H1 (cell line): ENCODE results near the gene SS18L1. TPM values are rescaled to one million over a fixed set of nuclear protein-coding genes. Genes with fewer than 3 reads are reported as not detected.

Experiments used
- CTCF ChIA-PET: fragments of 300-600 bp; sonication (Branson Sonifier 250); formaldehyde crosslinking; loops from one replicate; lab custom pipeline; 2021; ENCODE audit not compliant: partially characterized antibody; lab: Charles Lee
- POLR2A ChIA-PET: fragments of 300-600 bp; sonication (Branson Sonifier 250); formaldehyde crosslinking; loops from one replicate; lab custom pipeline; 2021; ENCODE audit warnings: inconsistent platforms; ENCODE audit not compliant: partially characterized antibody; lab: Charles Lee
- DNase-seq, 2 experiments: peaks; one replicate each; pipeline versions ENCODE4 v3.0.0 to v3.0.0-alpha.2; 2010 to 2022; ENCODE audit warnings: low spot score in 2 of 2, low read depth in 1 of 2, mixed read lengths in 1 of 2
- FAIRE-seq: peaks from 2 replicates; lab custom pipeline; 2011; peaks lifted over from hg19 to GRCh38; lab: Jason Lieb, UNC
- H2AFZ ChIP-seq: 2 replicates; pipeline ENCODE4 v1.8.1; 2012; ENCODE audit warnings: low read length, inconsistent platforms
- H2AK5ac ChIP-seq: 2 replicates; pipeline ENCODE4 v1.6.1; 2013; ENCODE audit warnings: low read depth, low read length
- H2BK120ac ChIP-seq: replicated peaks from 2 replicates; pipeline ENCODE3; 2013; ENCODE audit warnings: low read depth, low read length, inconsistent platforms
- H2BK12ac ChIP-seq: 2 replicates; pipeline ENCODE4 v1.6.1; 2013; ENCODE audit warnings: low read depth, low read length
- H2BK15ac ChIP-seq: 2 replicates; pipeline ENCODE4 v1.6.1; 2013; ENCODE audit warnings: low read length
- H2BK20ac ChIP-seq: 2 replicates; pipeline ENCODE4 v1.6.1; 2013; ENCODE audit warnings: low read length
- H2BK5ac ChIP-seq: 2 replicates; pipeline ENCODE4 v1.6.1; 2013; ENCODE audit warnings: low read depth, low read length
- H3K14ac ChIP-seq: 2 replicates; pipeline ENCODE4 v1.6.1; 2013; ENCODE audit warnings: inconsistent platforms; ENCODE audit not compliant: insufficient read length
- H3K18ac ChIP-seq: 2 replicates; pipeline ENCODE4 v1.6.1; 2013; ENCODE audit warnings: low read length; ENCODE audit errors: extremely low read depth
- H3K23ac ChIP-seq: 2 replicates; pipeline ENCODE4 v1.6.1; 2013; ENCODE audit warnings: inconsistent platforms; ENCODE audit not compliant: insufficient read length
- H3K23me2 ChIP-seq: 2 replicates; pipeline ENCODE4 v1.6.1; 2013; ENCODE audit warnings: low read depth, low read length
- H3K27ac ChIP-seq: 2 replicates; pipeline ENCODE4 v1.6.1; 2011; ENCODE audit warnings: low read depth, low read length, inconsistent platforms
- H3K27me3 ChIP-seq, 4 experiments: replicated peaks in 1 of 4; 1 replicate in 1 of 4; 2 replicates in 3 of 4; pipeline versions ENCODE4 v1.6.1 to v1.8.1; 2011 to 2013; ENCODE audit warnings: low read length in 3 of 4, mild to moderate bottlenecking in 3 of 4, inconsistent platforms in 2 of 4, mixed read lengths in 2 of 4, moderate library complexity in 1 of 4; ENCODE audit not compliant: control insufficient read depth in 3 of 4, insufficient read depth in 3 of 4; ENCODE audit errors: extremely low read depth in 1 of 4
- H3K36me3 ChIP-seq, 4 experiments: 2 replicates each; pipeline versions ENCODE4 v1.6.1 to v1.8.1; 2011 to 2013; ENCODE audit warnings: mild to moderate bottlenecking in 4 of 4, low read length in 3 of 4, moderate library complexity in 2 of 4, control low read depth in 1 of 4, inconsistent platforms in 1 of 4; ENCODE audit not compliant: insufficient read depth in 4 of 4, control insufficient read depth in 2 of 4
- H3K4ac ChIP-seq: replicated peaks from 2 replicates; pipeline ENCODE3; 2013; ENCODE audit warnings: low read length, low read depth, mixed read lengths, inconsistent platforms; ENCODE audit not compliant: insufficient read length
- H3K4me1 ChIP-seq, 4 experiments: replicated peaks in 1 of 4; 1 replicate in 1 of 4; 2 replicates in 3 of 4; pipeline versions ENCODE4 v1.6.1 to v1.8.1; 2011 to 2013; ENCODE audit warnings: low read length in 3 of 4, inconsistent platforms in 2 of 4, mixed read lengths in 1 of 4; ENCODE audit not compliant: insufficient read depth in 4 of 4, control insufficient read depth in 3 of 4
- H3K4me2 ChIP-seq, 2 experiments: 2 replicates each; pipeline versions ENCODE4 v1.6.1 to v1.8.1; 2011 to 2013; ENCODE audit warnings: low read depth in 2 of 2, low read length in 2 of 2, control low read depth in 1 of 2, inconsistent platforms in 1 of 2, mild to moderate bottlenecking in 1 of 2; ENCODE audit not compliant: insufficient read depth in 1 of 2
- H3K4me3 ChIP-seq, 4 experiments: fragments of 200-600, 300-600 bp in 1 of 4; sonication (generic), shearing (Covaris generic), sonication (Bioruptor Twin) in 1 of 4; 2 replicates each; pipeline versions ENCODE4 v1.5.1 to v1.8.1; 2011 to 2016; ENCODE audit warnings: low read length in 4 of 4, low read depth in 3 of 4, control low read depth in 2 of 4, inconsistent platforms in 2 of 4, mild to moderate bottlenecking in 2 of 4, mixed read lengths in 1 of 4, moderate library complexity in 1 of 4; ENCODE audit not compliant: insufficient read depth in 2 of 4; ENCODE audit errors: extremely low read depth in 1 of 4
- H3K56ac ChIP-seq: replicated peaks from 2 replicates; pipeline ENCODE3; 2013; ENCODE audit warnings: low read depth, mild to moderate bottlenecking, mixed read lengths, low read length, inconsistent platforms; ENCODE audit not compliant: insufficient read length
- H3K79me1 ChIP-seq: 2 replicates; pipeline ENCODE4 v1.6.1; 2013; ENCODE audit warnings: low read depth, low read length, control low read depth
- H3K79me2 ChIP-seq, 2 experiments: 2 replicates each; pipeline versions ENCODE4 v1.6.1 to v1.8.1; 2012 to 2013; ENCODE audit warnings: low read length in 2 of 2, mild to moderate bottlenecking in 2 of 2, inconsistent platforms in 1 of 2; ENCODE audit not compliant: insufficient read depth in 2 of 2, control insufficient read depth in 1 of 2
- H3K9ac ChIP-seq, 4 experiments: replicated peaks in 1 of 4; 1 replicate in 1 of 4; 2 replicates in 3 of 4; pipeline versions ENCODE4 v1.6.1 to v1.8.1; 2011 to 2013; ENCODE audit warnings: low read depth in 3 of 4, low read length in 3 of 4, control low read depth in 2 of 4, mild to moderate bottlenecking in 2 of 4, moderate library complexity in 2 of 4, inconsistent platforms in 1 of 4; ENCODE audit errors: extremely low read depth in 1 of 4
- H3K9me3 ChIP-seq, 2 experiments: 2 replicates each; pipeline versions ENCODE4 v1.6.1 to v1.8.1; 2012 to 2013; ENCODE audit warnings: mild to moderate bottlenecking in 2 of 2, moderate library complexity in 2 of 2, control low read depth in 1 of 2, inconsistent platforms in 1 of 2, low read depth in 1 of 2, low read length in 1 of 2, mixed read lengths in 1 of 2; ENCODE audit not compliant: insufficient read depth in 2 of 2
- H4K20me1 ChIP-seq, 2 experiments: replicated peaks in 1 of 2; 2 replicates each; pipeline versions ENCODE3 to v1.8.1; 2011 to 2013; ENCODE audit warnings: inconsistent platforms in 2 of 2, low read length in 2 of 2, mild to moderate bottlenecking in 1 of 2; ENCODE audit not compliant: insufficient read depth in 2 of 2, control insufficient read depth in 1 of 2
- H4K5ac ChIP-seq: 2 replicates; pipeline ENCODE4 v1.6.1; 2013; ENCODE audit warnings: low read length, low read depth, mixed read lengths, inconsistent platforms; ENCODE audit not compliant: insufficient read length
- H4K8ac ChIP-seq: 2 replicates; pipeline ENCODE4 v1.8.0; 2013; ENCODE audit warnings: mild to moderate bottlenecking, moderate library complexity, low read length, inconsistent platforms; ENCODE audit not compliant: insufficient read depth; ENCODE audit errors: extremely low read depth
- H4K91ac ChIP-seq: replicated peaks from 2 replicates; pipeline ENCODE3; 2013; ENCODE audit warnings: low read length, mixed read lengths, inconsistent platforms; ENCODE audit not compliant: insufficient read length
- ATF2 ChIP-seq: IDR thresholded peaks from 2 replicates; pipeline ENCODE4 v1.6.1; 2012; ENCODE audit warnings: low read length, inconsistent platforms
- BACH1 ChIP-seq: IDR thresholded peaks from 2 replicates; pipeline ENCODE4 v1.6.1; 2012; ENCODE audit warnings: low read length, improper control_type of control experiment
- E2F6 ChIP-seq: IDR thresholded peaks from 2 replicates; pipeline ENCODE4 v1.6.1; 2012; ENCODE audit warnings: inconsistent platforms
- FOSL1 ChIP-seq: IDR thresholded peaks from 2 replicates; pipeline ENCODE4 v1.6.1; 2011; ENCODE audit warnings: mild to moderate bottlenecking, low read depth, low read length, moderate library complexity; ENCODE audit not compliant: insufficient read depth
- RNF2 ChIP-seq: fragments of 200-900, 300-1000 bp; sonication (generic); IDR thresholded peaks from 2 replicates; pipeline ENCODE4 v1.7.1; 2016; ENCODE audit warnings: borderline replicate concordance, low read depth, mild to moderate bottlenecking, antibody characterized with exemption, low read length; ENCODE audit not compliant: poor library complexity, severe bottlenecking; ENCODE audit errors: missing control alignments
- SIN3A ChIP-seq, 2 experiments: IDR thresholded peaks in 1 of 2; conservative IDR thresholded peaks in 1 of 2; 2 replicates each; pipeline ENCODE4 v1.6.1; 2011 to 2012; ENCODE audit warnings: low read length in 2 of 2, improper control_type of control experiment in 1 of 2, low read depth in 1 of 2, mild to moderate bottlenecking in 1 of 2
- SIX5 ChIP-seq: IDR thresholded peaks from 2 replicates; pipeline ENCODE4 v1.6.1; 2011; ENCODE audit warnings: mild to moderate bottlenecking, low read depth, low read length
- WGBS, 2 experiments: shearing (Covaris generic) in 1 of 2; methylation state at CpG; one replicate each; pipeline versions ENCODE4 v1.1.6 to v1.1.7; 2013 to 2015; ENCODE audit warnings: low lambda C conversion rate in 2 of 2, mixed read lengths in 2 of 2, inconsistent platforms in 1 of 2, low coverage in 1 of 2, missing lambda C conversion rate in 1 of 2; ENCODE audit not compliant: insufficient replicate concordance in 2 of 2, insufficient coverage in 1 of 2, insufficient read length in 1 of 2; ENCODE audit errors: extremely low coverage in 1 of 2, missing lambda C conversion rate in 1 of 2; 5-methylcytosine and 5-hydroxymethylcytosine counted together
- polyA plus RNA-seq, 7 experiments: library from polyadenylated mRNA; depleted of rRNA in 3 of 7; stranded (reverse) in 5 of 7; unstranded in 2 of 7; fragments of >200 nt in 5 of 7; fragments of 200-250 nt in 2 of 7; gene quantifications; 1 replicate in 5 of 7; 2 replicates in 1 of 7; 4 replicates in 1 of 7; pipeline versions ENCODE4 v1.2.1 to v1.2.3, GENCODE V29; 2011 to 2013; ENCODE audit warnings: missing spikeins in 2 of 7, mixed read lengths in 2 of 7
- total RNA-seq: library from RNA; stranded (reverse); fragmentation: NEBNext Ultra II Directional; extraction: Animal tissue kit (Norgen Biotek cat#: 25700); gene quantifications from 2 replicates; pipeline ENCODE4 v1.2.1, GENCODE V29; 2021

The SS18L1 gene
- total and polyA plus RNA-seq, 2 of the 8 experiments (the other 6 are each of a cell fraction or from before 2014, with no cell fraction given), result 28.4 to 29.7 TPM

DNA sequence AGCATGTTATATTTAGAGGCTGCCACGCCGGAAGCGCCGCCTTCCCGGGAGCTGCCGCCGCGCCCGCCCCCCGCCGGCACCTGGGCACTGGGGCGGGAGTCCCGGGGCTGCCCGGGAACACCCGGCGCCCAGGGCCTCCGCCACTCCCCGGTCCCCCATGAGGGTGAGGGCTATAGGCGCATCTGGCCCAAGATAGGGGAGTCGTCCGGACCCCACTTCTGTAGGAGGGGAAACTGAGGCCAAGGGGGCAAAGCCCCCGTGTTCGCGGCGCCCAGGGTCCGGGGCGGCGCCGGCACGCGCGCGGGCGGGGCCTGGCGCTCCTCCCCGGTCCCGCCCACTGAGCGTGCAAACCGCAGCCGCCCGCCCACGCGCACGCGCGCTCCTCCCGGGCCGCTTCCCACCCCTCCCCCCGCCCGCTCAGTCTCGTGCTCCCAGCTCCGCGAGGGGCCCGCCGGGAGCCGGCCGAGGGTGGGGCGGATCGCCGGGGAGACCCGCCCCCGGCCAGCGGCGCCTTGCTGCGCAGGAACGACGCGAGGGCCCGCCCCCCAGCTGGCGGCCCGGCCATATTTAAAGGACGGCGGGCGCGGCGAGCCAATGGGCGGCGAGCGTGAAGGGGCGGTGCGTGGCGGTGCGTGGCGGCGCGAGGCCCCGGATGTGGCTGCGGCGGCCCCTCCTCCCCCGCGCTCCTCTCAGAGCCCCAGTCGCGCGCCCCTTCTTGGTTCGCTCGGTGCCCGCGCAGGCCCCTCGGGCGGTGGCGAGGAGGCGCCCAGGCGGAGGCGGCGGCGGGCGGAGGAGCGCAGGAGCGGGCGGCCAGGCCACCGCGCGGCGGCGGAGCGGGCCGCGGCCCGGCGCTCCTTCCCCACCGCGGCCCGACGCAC lies 21.6 kb upstream of the SS18L1 start, which contains the start of gene LSM14B:
TSS of gene LSM14B (plus strand) at position 700 of the 878 bp plus-strand sequence. CDS start 192 bp downstream, outside the sequence.
- Histone ChIP-seq H2BK20ac (no peak within 1 kb of the TSS), H3K27me3 (no peaks in the 10 kb centered on the region; a peak in 1 of 7 replicates), H4K20me1 (peaks cover 20 to 25% of the 10 kb centered on the region in 2 experiments), H4K91ac (peak within 1 kb of the TSS; percentile 91), H2BK15ac (no peak within 1 kb of the TSS), H3K18ac (peak within 1 kb of the TSS; percentile 95), H3K79me2 (peaks cover 13 to 30% of the 10 kb centered on the region in 2 experiments), H3K9ac (peak within 1 kb of the TSS; percentile 75 to 84 (median 82)), H3K14ac (no peak within 1 kb of the TSS), H3K4me3 (peak within 1 kb of the TSS; percentile 65 to 98 (median 78)), H2BK12ac (no peak within 1 kb of the TSS), H2AK5ac (no peak within 1 kb of the TSS), H3K4me2 (peak within 1 kb of the TSS; percentile 81 to 86), H3K56ac (peak within 1 kb of the TSS; percentile 70), H3K27ac (peak within 1 kb of the TSS; percentile 82; the same call in 1 of the 2 replicates), H3K23me2 (peaks cover 5% of the 10 kb centered on the region; the same call in 1 of the 2 replicates), H3K4me1 (peaks cover 4 to 19% (median 7%) of the 10 kb centered on the region in 4 experiments), H3K79me1 (peaks cover 18% of the 10 kb centered on the region), H3K4ac (no peak within 1 kb of the TSS), H4K5ac (peak within 1 kb of the TSS; percentile 88), H2BK5ac (peak within 1 kb of the TSS; percentile 66; the same call in 1 of the 2 replicates), H3K36me3 (peaks cover 18 to 28% (median 21%) of the 10 kb centered on the region in 4 experiments), H3K9me3 (no peaks in the 10 kb centered on the region), H2AFZ (no peak within 1 kb of the TSS; the same call in 1 of the 2 replicates), H3K23ac (no peak within 1 kb of the TSS), H2BK120ac (no peak within 1 kb of the TSS), H4K8ac (peak within 1 kb of the TSS; percentile 83)
- FAIRE-seq, result no peak
- CTCF ChIA-PET, result interaction anchor here (0.7 to 2.5 kb wide), 3 partner anchors 54 to 114 kb away, joined by 3 to 13 read pairs (median 9); no protein-coding TSS in a partner anchor
- 0% methylated on average over 19 of the region's 124 CpGs; no CpG with 5 or more reads in 1 of the 2 experiments for WGBS, 2 experiments
- POLR2A ChIA-PET, result interaction anchor here (0.5 to 12.2 kb wide), 25 partner anchors 13 to 143 kb away, joined by 3 to 125 read pairs (median 4); partner anchors contain the start of genes PSMA7, SS18L1 and TAF4
- peak; percentile 75 to 92 for DNase-seq
- peak in 1 of 2 experiments; percentile 40; a peak in 1 of 4 replicates for TF ChIP-seq SIN3A (conservative IDR thresholded peaks at IDR 0.05 in 1 of 2, IDR thresholded peaks at IDR 0.05 in 1 of 2; ENCODE audit: low read depth in 1 of 2, low read length in 2 of 2)
- TF ChIP-seq ATF2, result no peak
- no peak for TF ChIP-seq SIX5
- no peak for TF ChIP-seq RNF2
- TF ChIP-seq FOSL1, result no peak
- TF ChIP-seq E2F6, result peak; percentile 8; the same call in 1 of the 2 replicates
- TF ChIP-seq BACH1, result peak; percentile 90
